ENCODE data around the gene HCK. TPM values are rescaled to one million over a fixed set of nuclear protein-coding genes. Genes with fewer than 3 reads are reported as not detected.
A peak's percentile ranks its signal among the peaks of the same experiment; 100 is the strongest.

The HCK gene
- total and polyA plus RNA-seq, 9 of the 15 experiments (the other 6 are each of a cell fraction or from before 2014, with no cell fraction given): 0.09 to 0.51 (median 0.27) TPM; not detected in 6

DNA sequence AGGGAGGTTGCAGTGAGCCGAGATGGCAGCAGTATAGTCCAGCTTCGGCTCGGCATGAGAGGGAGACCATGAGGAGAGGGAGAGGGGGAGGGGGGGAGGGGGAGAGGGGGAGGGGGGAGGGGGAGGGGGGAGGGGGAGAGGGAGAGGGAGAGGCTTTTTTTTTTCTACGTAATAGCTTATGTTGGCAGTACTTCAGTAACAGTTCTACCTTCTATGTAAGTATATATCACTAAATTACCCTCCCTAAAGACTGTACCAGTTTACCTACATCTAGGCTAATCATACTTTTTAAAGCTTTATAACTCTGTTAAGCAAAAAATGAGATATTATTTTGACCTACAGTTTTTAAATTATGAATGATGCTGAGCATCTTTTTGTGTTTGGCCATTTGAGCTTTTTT lies 71.0 kb downstream of the HCK start (continued):
- TF ChIP-seq, protein P1, sequence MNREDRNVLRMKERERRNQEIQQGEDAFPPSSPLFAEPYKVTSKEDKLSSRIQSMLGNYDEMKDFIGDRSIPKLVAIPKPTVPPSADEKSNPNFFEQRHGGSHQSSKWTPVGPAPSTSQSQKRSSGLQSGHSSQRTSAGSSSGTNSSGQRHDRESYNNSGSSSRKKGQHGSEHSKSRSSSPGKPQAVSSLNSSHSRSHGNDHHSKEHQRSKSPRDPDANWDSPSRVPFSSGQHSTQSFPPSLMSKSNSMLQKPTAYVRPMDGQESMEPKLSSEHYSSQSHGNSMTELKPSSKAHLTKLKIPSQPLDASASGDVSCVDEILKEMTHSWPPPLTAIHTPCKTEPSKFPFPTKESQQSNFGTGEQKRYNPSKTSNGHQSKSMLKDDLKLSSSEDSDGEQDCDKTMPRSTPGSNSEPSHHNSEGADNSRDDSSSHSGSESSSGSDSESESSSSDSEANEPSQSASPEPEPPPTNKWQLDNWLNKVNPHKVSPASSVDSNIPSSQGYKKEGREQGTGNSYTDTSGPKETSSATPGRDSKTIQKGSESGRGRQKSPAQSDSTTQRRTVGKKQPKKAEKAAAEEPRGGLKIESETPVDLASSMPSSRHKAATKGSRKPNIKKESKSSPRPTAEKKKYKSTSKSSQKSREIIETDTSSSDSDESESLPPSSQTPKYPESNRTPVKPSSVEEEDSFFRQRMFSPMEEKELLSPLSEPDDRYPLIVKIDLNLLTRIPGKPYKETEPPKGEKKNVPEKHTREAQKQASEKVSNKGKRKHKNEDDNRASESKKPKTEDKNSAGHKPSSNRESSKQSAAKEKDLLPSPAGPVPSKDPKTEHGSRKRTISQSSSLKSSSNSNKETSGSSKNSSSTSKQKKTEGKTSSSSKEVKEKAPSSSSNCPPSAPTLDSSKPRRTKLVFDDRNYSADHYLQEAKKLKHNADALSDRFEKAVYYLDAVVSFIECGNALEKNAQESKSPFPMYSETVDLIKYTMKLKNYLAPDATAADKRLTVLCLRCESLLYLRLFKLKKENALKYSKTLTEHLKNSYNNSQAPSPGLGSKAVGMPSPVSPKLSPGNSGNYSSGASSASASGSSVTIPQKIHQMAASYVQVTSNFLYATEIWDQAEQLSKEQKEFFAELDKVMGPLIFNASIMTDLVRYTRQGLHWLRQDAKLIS (CRISPR knock-in tag; IDR thresholded peaks at IDR 0.05): no peak

DNA sequence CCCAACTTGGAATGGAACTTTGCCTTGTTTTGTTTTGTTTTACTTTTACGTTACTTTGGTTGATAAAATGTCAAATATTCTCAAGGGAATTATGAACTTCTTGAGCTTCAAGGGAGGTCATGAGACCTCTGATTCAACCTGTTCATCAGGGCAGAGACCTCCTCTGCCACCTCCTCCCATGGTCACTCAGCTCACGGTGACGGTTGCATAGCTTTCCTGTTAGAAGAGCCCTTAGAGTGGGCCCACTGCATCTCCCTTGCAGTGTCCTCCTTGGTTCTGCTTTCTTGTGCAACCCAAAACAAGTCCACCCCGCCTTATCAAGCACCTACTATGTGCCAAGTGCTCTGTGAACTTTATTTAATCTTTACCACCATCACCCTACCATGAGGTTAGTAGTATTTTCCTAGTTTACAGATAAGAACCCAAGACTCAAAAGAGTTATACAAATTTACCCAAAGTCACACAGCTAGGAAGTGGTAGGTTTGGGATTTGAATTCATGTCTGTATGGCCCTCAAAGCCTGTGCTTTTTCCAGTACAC lies 72.9 kb downstream of the HCK start:
- ATAC-seq (no peak), FAIRE-seq (no peak), DNase-seq (ENCODE audit: extremely low read depth in 1 of 4, low spot score in 3 of 4) (no peak)
- Histone ChIP-seq H2AFZ (ENCODE audit: low read depth, low read length) (no peak overlapping the region), H3K4me1 (replicated peaks in 1 of 2; ENCODE audit: control insufficient read depth in 2 of 2, insufficient read depth in 2 of 2, low read length in 2 of 2) (no peaks in the 10 kb centered on the region; a peak in 1 of 5 replicates), H3K36me3 (ENCODE audit: control insufficient read depth, insufficient read depth, low read length) (peaks cover 25% of the 10 kb centered on the region; the same call in 2 of the 3 replicates), H3K9ac (ENCODE audit: insufficient read depth in 1 of 2, low read depth in 2 of 2, low read length in 2 of 2) (no peak overlapping the region), H3K9me3 (replicated peaks; ENCODE audit: control insufficient read depth, insufficient read depth, low read depth, low read length) (no peaks in the 10 kb centered on the region), H3K79me2 (ENCODE audit: control insufficient read depth, insufficient read depth, low read length) (peaks cover 50% of the 10 kb centered on the region), H3K27ac (ENCODE audit: extremely low read depth, low read depth, low read length) (no peak overlapping the region), H3K4me3 (no peak overlapping the region), H3K9me1 (ENCODE audit: control insufficient read depth, insufficient read depth, low read length) (no peaks in the 10 kb centered on the region), H4K20me1 (replicated peaks; ENCODE audit: control insufficient read depth, insufficient read depth, low read length) (peaks cover 9% of the 10 kb centered on the region; the same call in 1 of the 2 replicates), H3K27me3 (ENCODE audit: control insufficient read depth in 2 of 2, insufficient read depth in 2 of 2, low read length in 2 of 2) (no peaks in the 10 kb centered on the region), H3K4me2 (ENCODE audit: insufficient read depth, low read length) (no peak overlapping the region)
- ChIA-PET CTCF (ENCODE audit: low intra/inter-chr PET ratio) (no interaction called here), POLR2A (interaction anchor here (0.9 kb wide), 1 partner anchor 18 kb away, joined by 3 read pairs; no protein-coding TSS in a partner anchor)
- TF ChIP-seq ZKSCAN1 (IDR thresholded peaks at IDR 0.05; ENCODE audit: low read depth, low read length): peak; percentile 87; the same call in 1 of the 2 replicates
- no peak for TF ChIP-seq HIVEP1 (CRISPR knock-in tag; IDR thresholded peaks at IDR 0.05)
- no peak for TF ChIP-seq DPF2 (IDR thresholded peaks at IDR 0.05)
- TF ChIP-seq NFATC3 (IDR thresholded peaks at IDR 0.05): no peak
- no peak for TF ChIP-seq ZNF354B (CRISPR knock-in tag; IDR thresholded peaks at IDR 0.05)
- WGBS (ENCODE audit: insufficient coverage, low coverage, missing lambda C conversion rate): 76% methylated on average over 4 of the region's 4 CpGs
- intact Hi-C loops (cut with micrococcal nuclease) (no loop called here), in situ Hi-C loops (cut with MboI) (no loop called here)
- no TSS peak for BruUV-seq (replicated peaks)

Measured in K562 (cell line).